ENCODE data around the gene CITED4. TPM values are rescaled to one million over a fixed set of nuclear protein-coding genes. Genes with fewer than 3 reads are reported as not detected.

CITED4 gene
- total and polyA plus RNA-seq, 2 donors (not counting 3 experiments of a cell fraction or from before 2014, with no cell fraction given), result 3.8 to 11.3 TPM

DNA sequence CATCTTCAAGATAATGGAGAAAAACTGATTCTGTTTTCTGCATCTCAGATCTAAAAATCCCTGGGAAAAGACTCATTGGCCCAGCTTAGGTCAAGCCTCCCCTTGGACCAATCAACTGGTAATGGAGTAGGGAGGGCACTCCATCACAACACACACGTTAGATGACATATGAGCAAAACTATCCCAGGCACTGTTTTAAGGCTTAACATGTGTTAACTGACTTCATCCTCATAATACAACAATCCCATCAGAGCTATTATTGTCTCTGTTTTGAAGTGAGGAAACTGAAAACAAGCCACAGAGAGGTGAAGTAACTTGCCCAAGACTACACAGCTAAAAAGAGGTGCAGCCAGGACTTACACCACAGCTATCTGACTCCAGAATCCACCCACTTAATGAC lies 14.7 kb upstream of the CITED4 start:
- no peaks in the 10 kb centered on the region for H4K20me1 ChIP-seq (replicated peaks; ENCODE audit: control insufficient read depth, extremely low read depth, insufficient read depth, low read length)
- no peak overlapping the region for H2AFZ ChIP-seq (ENCODE audit: low read depth, low read length)
- peak overlapping the region; percentile 59 for H3K9ac ChIP-seq (replicated peaks; ENCODE audit: extremely low read depth, insufficient read depth, low read length)
- TF ChIP-seq POLR2AphosphoS5 (IDR thresholded peaks at IDR 0.05; ENCODE audit: insufficient read depth, low read depth, low read length) (no peak), MYC (IDR thresholded peaks at IDR 0.05; ENCODE audit: low read depth, low read length) (no peak), EZH2 (IDR thresholded peaks at IDR 0.05; ENCODE audit: borderline replicate concordance, low read depth, low read length, severe bottlenecking) (no peak), MAX (IDR thresholded peaks at IDR 0.05; ENCODE audit: insufficient read depth, insufficient read length) (no peak), FOS (IDR thresholded peaks at IDR 0.05; ENCODE audit: borderline replicate concordance, insufficient read depth, low read length) (no peak), CTCF (IDR thresholded peaks at IDR 0.05; ENCODE audit: extremely low read depth in 1 of 2, insufficient read depth in 1 of 2, low read depth in 1 of 2, low read length in 2 of 2) (no peak), POLR2A (IDR thresholded peaks at IDR 0.05; ENCODE audit: low read depth, low read length) (no peak)
- no peaks in the 10 kb centered on the region for H3K79me2 ChIP-seq (ENCODE audit: control insufficient read depth, insufficient read depth, low read length)
- FAIRE-seq (peak; percentile 42), DNase-seq (ENCODE audit: low read depth, low spot score) (no peak)
- POLR2A ChIA-PET, result interaction anchor here (1.3 to 1.7 kb wide), 2 partner anchors 15 to 71 kb away, joined by 4 to 13 read pairs; partner anchors contain the start of gene CITED4
- CTCF ChIA-PET, result interaction anchor here (1.4 to 5.9 kb wide), 5 partner anchors 12 to 76 kb away, joined by 4 to 84 read pairs (median 9); partner anchors contain the start of gene CITED4
- dilution Hi-C loops (cut with MboI; ENCODE audit: extremely low pct_ligation_motif_present, low sequenced_read_pairs), result no loop called here
- no peaks in the 10 kb centered on the region for H3K27me3 ChIP-seq (ENCODE audit: control insufficient read depth in 2 of 2, insufficient read depth in 2 of 2, low read length in 2 of 2)
- H3K4me1 ChIP-seq (ENCODE audit: control insufficient read depth, extremely low read depth, insufficient read depth, low read length), result peaks cover 42% of the 10 kb centered on the region
- no peaks in the 10 kb centered on the region for H3K9me1 ChIP-seq (replicated peaks; ENCODE audit: control insufficient read depth, extremely low read depth, insufficient read depth, low read length)
- H3K4me3 ChIP-seq (replicated peaks in 1 of 3; ENCODE audit: insufficient read depth in 1 of 3, low read depth in 1 of 3, low read length in 3 of 3), result no peak overlapping the region
- intact Hi-C loops (cut with micrococcal nuclease), result no loop called here
- no peaks in the 10 kb centered on the region for H3K9me3 ChIP-seq (replicated peaks; ENCODE audit: control insufficient read depth, insufficient read depth, low read length)
- H3K27ac ChIP-seq (ENCODE audit: insufficient read depth, low read depth, low read length), result peak overlapping the region; percentile 98
- H3K36me3 ChIP-seq (ENCODE audit: control insufficient read depth in 2 of 2, extremely low read depth in 1 of 2, insufficient read depth in 2 of 2, low read length in 2 of 2), result no peaks in the 10 kb centered on the region
- no TSS peak for BruUV-seq (replicated peaks)
- H3K4me2 ChIP-seq (ENCODE audit: insufficient read depth, low read length), result no peak overlapping the region
